Prostate gland (tissue), 2 donors: Measurements from ENCODE around the gene MNDA. TPM values are rescaled to one million over a fixed set of nuclear protein-coding genes. Genes with fewer than 3 reads are reported as not detected.
A peak's percentile ranks its signal among the peaks of the same experiment; 100 is the strongest.

Source experiments
- DNase-seq: peaks from one replicate; pipeline ENCODE4 v3.0.0-alpha.2; 2019; ENCODE audit warnings: low spot score
- H3K27ac ChIP-seq, 2 donors: fragments of 200-600 bp; sonication (generic); 2 replicates each; pipeline ENCODE4 v1.5.1; 2017 to 2019
- H3K27me3 ChIP-seq: fragments of 200-600 bp; sonication (generic); replicated peaks from 2 replicates; pipeline ENCODE4 v1.5.1; 2019; ENCODE audit not compliant: insufficient read depth
- H3K36me3 ChIP-seq, 2 donors: fragments of 200-600 bp; sonication (generic); 1 replicate in 1 of 2; 2 replicates in 1 of 2; pipeline versions ENCODE4 v1.5.1 to v1.8.1; 2017 to 2019
- H3K4me1 ChIP-seq: fragments of 200-600 bp; sonication (generic); replicated peaks from 2 replicates; pipeline ENCODE4 v1.5.1; 2019
- H3K4me3 ChIP-seq, 2 donors: fragments of 200-600 bp; sonication (generic); 2 replicates each; pipeline ENCODE4 v1.5.1; 2017 to 2019
- H3K9me3 ChIP-seq: fragments of 200-600 bp; sonication (generic); 2 replicates; pipeline ENCODE4 v1.5.1; 2017
- CTCF ChIP-seq, 4 experiments: fragments of 200-600 bp in 2 of 4; fragments of 450-650 bp in 2 of 4; sonication (generic) in 2 of 4; IDR thresholded peaks; 1 replicate in 3 of 4; 2 replicates in 1 of 4; pipeline ENCODE4 v1.5.1; 2016 to 2019; ENCODE audit warnings: antibody characterized with exemption in 4 of 4, mild to moderate bottlenecking in 2 of 4, moderate library complexity in 2 of 4
- POLR2A ChIP-seq: fragments of 450-650 bp; IDR thresholded peaks from one replicate; pipeline ENCODE4 v1.6.1; 2016; ENCODE audit warnings: antibody characterized with exemption, mild to moderate bottlenecking
- POLR2AphosphoS5 ChIP-seq: sonication (generic); formaldehyde crosslinking; IDR thresholded peaks from one replicate; pipeline ENCODE4 v1.6.1; 2017; ENCODE audit warnings: antibody characterized with exemption
- WGBS: methylation state at CpG from one replicate; pipeline ENCODE4 v1.1.5; 2018; 5-methylcytosine and 5-hydroxymethylcytosine counted together
- intact Hi-C: fragments of 100-400 bp; cut with DNase I; formaldehyde crosslinking; loops from one replicate; pipeline ENCODE4 v1.14.2; 2022
- total RNA-seq, 2 donors: library from RNA; depleted of rRNA; stranded (reverse); fragments of >200 nt; gene quantifications; one replicate each; pipeline ENCODE4 v1.1.0, GENCODE V29; 2016

MNDA gene
- 10 to 100 TPM in 1 of 2 donors, under 1 TPM in 1; 0.36 to 11.4 TPM for total RNA-seq

- TF ChIP-seq POLR2AphosphoS5, result no peak
- TF ChIP-seq CTCF (IDR thresholded peaks at IDR 0.05), result no peak
- TF ChIP-seq POLR2A, result no peak
- intact Hi-C loops, result no loop called here
- no peaks in the 10 kb centered on the region for H3K36me3 ChIP-seq
- no peaks in the 10 kb centered on the region for H3K4me1 ChIP-seq
- WGBS, result 74% methylated on average over 5 of the region's 5 CpGs
- no peaks in the 10 kb centered on the region for H3K9me3 ChIP-seq
- no peaks in the 10 kb centered on the region for H3K27me3 ChIP-seq
- DNase-seq, result no peak
- no peak within 1 kb of the TSS for H3K4me3 ChIP-seq
- H3K27ac ChIP-seq, result no peak within 1 kb of the TSS
Measured at GRCh38 chr1:158830904-158831507, at the start of gene MNDA. TSS of gene MNDA (plus strand) at chr1:158831351. CDS start at chr1:158842154, 10,803 bp downstream.

GRCh38 chr1:158793604-158794003 is 37.5 kb upstream of the MNDA start:
- TF ChIP-seq CTCF (IDR thresholded peaks at IDR 0.05) (peak in 1 of 4 experiments; percentile 9), POLR2A (no peak)
- no peaks in the 10 kb centered on the region for H3K4me1 ChIP-seq
- no peaks in the 10 kb centered on the region for H3K9me3 ChIP-seq
- no peaks in the 10 kb centered on the region for H3K27me3 ChIP-seq
- 93% methylated on average over 2 of the region's 2 CpGs for WGBS
- no peaks in the 10 kb centered on the region for H3K36me3 ChIP-seq
- intact Hi-C loops, result no loop called here
- no peak overlapping the region for H3K27ac ChIP-seq
- no peak for DNase-seq
- no peak overlapping the region for H3K4me3 ChIP-seq

- Histone ChIP-seq H3K4me1 (no peaks in the 10 kb centered on the region), H3K9me3 (no peaks in the 10 kb centered on the region), H3K27ac (no peak overlapping the region), H3K4me3 (no peak overlapping the region), H3K27me3 (no peaks in the 10 kb centered on the region), H3K36me3 (no peaks in the 10 kb centered on the region)
- intact Hi-C loops, result no loop called here
- TF ChIP-seq POLR2A (no peak), POLR2AphosphoS5 (no peak), CTCF (IDR thresholded peaks at IDR 0.05) (no peak)
- no peak for DNase-seq
- 66% methylated on average over 6 of the region's 6 CpGs for WGBS
Measured at GRCh38 chr1:158794247-158794646, 36.9 kb upstream of the MNDA start.

GRCh38 chr1:158798531-158798930 is 32.6 kb upstream of the MNDA start:
- H3K4me3 ChIP-seq, result no peak overlapping the region
- H3K9me3 ChIP-seq, result no peaks in the 10 kb centered on the region
- H3K27ac ChIP-seq, result no peak overlapping the region
- no peaks in the 10 kb centered on the region for H3K4me1 ChIP-seq
- no peak for TF ChIP-seq POLR2A
- no peak for TF ChIP-seq CTCF (IDR thresholded peaks at IDR 0.05)
- TF ChIP-seq POLR2AphosphoS5, result no peak
- WGBS, result 56% methylated on average over 3 of the region's 3 CpGs
- no peaks in the 10 kb centered on the region for H3K36me3 ChIP-seq
- H3K27me3 ChIP-seq, result no peaks in the 10 kb centered on the region
- intact Hi-C loops, result no loop called here
- no peak for DNase-seq

GRCh38 chr1:158799689-158800088 is 31.5 kb upstream of the MNDA start:
- Histone ChIP-seq H3K36me3 (no peaks in the 10 kb centered on the region), H3K27ac (no peak overlapping the region), H3K9me3 (no peaks in the 10 kb centered on the region), H3K4me1 (no peaks in the 10 kb centered on the region), H3K4me3 (no peak overlapping the region), H3K27me3 (no peaks in the 10 kb centered on the region)
- DNase-seq, result no peak
- TF ChIP-seq CTCF (IDR thresholded peaks at IDR 0.05) (no peak), POLR2A (no peak), POLR2AphosphoS5 (no peak)
- intact Hi-C loops, result no loop called here
- WGBS, result 80% methylated on average over 4 of the region's 4 CpGs
